Measurements from ENCODE around the gene VSIG1. TPM values are rescaled to one million over a fixed set of nuclear protein-coding genes. Genes with fewer than 3 reads are reported as not detected.

The VSIG1 gene
- total and polyA plus RNA-seq, 2 of the 4 experiments (the other 2 are of a cell fraction): not detected

GRCh38 chrX:108123591-108124366 is 78.9 kb downstream of the VSIG1 start:
- Histone ChIP-seq H3K9ac (ENCODE audit: low read depth, low read length) (no peak overlapping the region), H3K36me3 (ENCODE audit: control insufficient read depth, insufficient read depth, low read length) (no peaks in the 10 kb centered on the region; the same call in 1 of the 2 replicates), H2BK20ac (ENCODE audit: low read depth, low read length) (peak overlapping the region; percentile 32; the same call in 1 of the 2 replicates), H3K14ac (replicated peaks; ENCODE audit: low read depth, low read length) (0 out of 2 replicates have a peak overlapping the region, but pooled peaks have one; percentile 21), H3K23ac (ENCODE audit: low read depth, low read length) (no peak overlapping the region), H3K9me1 (ENCODE audit: insufficient read depth, low read length) (0 out of 2 replicates have a peak, but pooled peaks cover 3% of the 10 kb centered on the region), H3K9me3 (ENCODE audit: control insufficient read depth, insufficient read depth, low read length) (no peaks in the 10 kb centered on the region), H3K4ac (ENCODE audit: low read depth, low read length) (peak overlapping the region; percentile 20; the same call in 1 of the 2 replicates), H3K27me3 (ENCODE audit: control insufficient read depth, insufficient read depth, low read length) (peaks cover 3% of the 10 kb centered on the region), H3K4me2 (ENCODE audit: low read depth, low read length) (no peak overlapping the region), H2BK120ac (ENCODE audit: low read depth, low read length) (peak overlapping the region; percentile 46; the same call in 1 of the 2 replicates), H3K4me1 (ENCODE audit: control insufficient read depth, insufficient read depth, low read length) (peaks cover 6% of the 10 kb centered on the region), H4K20me1 (ENCODE audit: insufficient read depth, low read length) (no peaks in the 10 kb centered on the region), H2BK15ac (ENCODE audit: low read depth, low read length) (no peak overlapping the region), H3K56ac (ENCODE audit: extremely low read depth, insufficient read depth, low read length) (no peak overlapping the region), H4K5ac (ENCODE audit: low read depth, low read length) (peak overlapping the region; percentile 90), H3K79me1 (ENCODE audit: low read depth in 1 of 2, low read length in 2 of 2) (no peaks in the 10 kb centered on the region; a peak in 1 of 4 replicates), H3K18ac (ENCODE audit: low read depth, low read length) (peak overlapping the region; percentile 80; the same call in 1 of the 2 replicates), H4K8ac (ENCODE audit: low read depth in 2 of 2, low read length in 2 of 2) (peak overlapping the region in 1 of 2 experiments; percentile 94; a peak in 2 of 4 replicates), H2AK9ac (replicated peaks; ENCODE audit: low read depth, low read length, poor library complexity) (no peak overlapping the region), H2AFZ (replicated peaks; ENCODE audit: low read length, poor library complexity) (no peak overlapping the region), H3K27ac (ENCODE audit: insufficient read depth, low read length) (no peak overlapping the region), H4K91ac (ENCODE audit: insufficient read depth, low read depth, low read length) (peak overlapping the region; percentile 11; the same call in 1 of the 2 replicates), H2BK5ac (ENCODE audit: low read depth, low read length, poor library complexity, severe bottlenecking) (peak overlapping the region; percentile 86), H2AK5ac (ENCODE audit: low read depth, low read length) (no peak overlapping the region), H3K4me3 (ENCODE audit: insufficient read depth, low read depth, low read length) (no peak overlapping the region)
- WGBS, 2 experiments (ENCODE audit: extremely low coverage in 2 of 2, insufficient read length in 1 of 2): no CpG with 5 or more reads among the region's 3 CpGs
- dilution Hi-C loops (cut with HindIII; ENCODE audit: low sequenced_read_pairs, unreplicated experiment): no loop called here
- no TSS peak for BruUV-seq (replicated peaks)
- ATAC-seq (ENCODE audit: low read depth) (no peak), DNase-seq (no peak)
- CTCF ChIA-PET: no interaction called here
- in situ Hi-C loops (cut with MboI; ENCODE audit: low sequenced_read_pairs): no loop called here
- POLR2A ChIA-PET (ENCODE audit: unreplicated experiment): no interaction called here
- intact Hi-C loops (cut with micrococcal nuclease): no loop called here
- no peak for TF ChIP-seq NFE2L2 (IDR thresholded peaks at IDR 0.05; ENCODE audit: low read depth, low read length)
- no peak for TF ChIP-seq POLR2A (IDR thresholded peaks at IDR 0.05; ENCODE audit: low read depth, low read length)
- no peak for TF ChIP-seq MAZ (IDR thresholded peaks at IDR 0.05; ENCODE audit: borderline replicate concordance, low read depth, low read length)
- TF ChIP-seq RAD21 (IDR thresholded peaks at IDR 0.05; ENCODE audit: low read length): no peak
- no peak for TF ChIP-seq RCOR1 (IDR thresholded peaks at IDR 0.05; ENCODE audit: insufficient replicate concordance, low read length)
- no peak for TF ChIP-seq CEBPB (IDR thresholded peaks at IDR 0.05; ENCODE audit: low read depth, low read length)
- no peak for TF ChIP-seq FOS (IDR thresholded peaks at IDR 0.05; ENCODE audit: low read depth, low read length)
- no peak for TF ChIP-seq BHLHE40 (IDR thresholded peaks at IDR 0.05; ENCODE audit: low read depth, low read length)
- no peak for TF ChIP-seq ELK1 (IDR thresholded peaks at IDR 0.05; ENCODE audit: borderline replicate concordance, low read depth, low read length)
- TF ChIP-seq MXI1 (IDR thresholded peaks at IDR 0.05; ENCODE audit: borderline replicate concordance, low read depth, low read length): no peak
- TF ChIP-seq RFX5 (IDR thresholded peaks at IDR 0.05; ENCODE audit: low read depth, low read length): no peak
- no peak for TF ChIP-seq CHD1 (IDR thresholded peaks at IDR 0.05; ENCODE audit: low read depth, low read length)
- no peak for TF ChIP-seq MAFK (IDR thresholded peaks at IDR 0.05; ENCODE audit: low read depth, low read length)
- TF ChIP-seq, protein P1, sequence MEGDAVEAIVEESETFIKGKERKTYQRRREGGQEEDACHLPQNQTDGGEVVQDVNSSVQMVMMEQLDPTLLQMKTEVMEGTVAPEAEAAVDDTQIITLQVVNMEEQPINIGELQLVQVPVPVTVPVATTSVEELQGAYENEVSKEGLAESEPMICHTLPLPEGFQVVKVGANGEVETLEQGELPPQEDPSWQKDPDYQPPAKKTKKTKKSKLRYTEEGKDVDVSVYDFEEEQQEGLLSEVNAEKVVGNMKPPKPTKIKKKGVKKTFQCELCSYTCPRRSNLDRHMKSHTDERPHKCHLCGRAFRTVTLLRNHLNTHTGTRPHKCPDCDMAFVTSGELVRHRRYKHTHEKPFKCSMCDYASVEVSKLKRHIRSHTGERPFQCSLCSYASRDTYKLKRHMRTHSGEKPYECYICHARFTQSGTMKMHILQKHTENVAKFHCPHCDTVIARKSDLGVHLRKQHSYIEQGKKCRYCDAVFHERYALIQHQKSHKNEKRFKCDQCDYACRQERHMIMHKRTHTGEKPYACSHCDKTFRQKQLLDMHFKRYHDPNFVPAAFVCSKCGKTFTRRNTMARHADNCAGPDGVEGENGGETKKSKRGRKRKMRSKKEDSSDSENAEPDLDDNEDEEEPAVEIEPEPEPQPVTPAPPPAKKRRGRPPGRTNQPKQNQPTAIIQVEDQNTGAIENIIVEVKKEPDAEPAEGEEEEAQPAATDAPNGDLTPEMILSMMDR (conservative IDR thresholded peaks at IDR 0.05; ENCODE audit: low read depth, low read length): no peak
- TF ChIP-seq, protein P2, sequence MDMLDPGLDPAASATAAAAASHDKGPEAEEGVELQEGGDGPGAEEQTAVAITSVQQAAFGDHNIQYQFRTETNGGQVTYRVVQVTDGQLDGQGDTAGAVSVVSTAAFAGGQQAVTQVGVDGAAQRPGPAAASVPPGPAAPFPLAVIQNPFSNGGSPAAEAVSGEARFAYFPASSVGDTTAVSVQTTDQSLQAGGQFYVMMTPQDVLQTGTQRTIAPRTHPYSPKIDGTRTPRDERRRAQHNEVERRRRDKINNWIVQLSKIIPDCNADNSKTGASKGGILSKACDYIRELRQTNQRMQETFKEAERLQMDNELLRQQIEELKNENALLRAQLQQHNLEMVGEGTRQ (IDR thresholded peaks at IDR 0.05; ENCODE audit: low read depth, low read length): no peak

Measured in IMR-90 (cell line).